HepG2 (cell line): Measurements from ENCODE around the gene SMYD4. TPM values are rescaled to one million over a fixed set of nuclear protein-coding genes. Genes with fewer than 3 reads are reported as not detected.

Experiments
- CENPT ChIP-seq: sonication (generic); formaldehyde crosslinking; IDR thresholded peaks from 2 replicates; pipeline ENCODE4 v1.8.0; 2022; ENCODE audit warnings: low read depth, mild to moderate bottlenecking, moderate library complexity, missing genetic modification reagents
- CSRNP1 ChIP-seq: sonication (generic); formaldehyde crosslinking; IDR thresholded peaks from 2 replicates; pipeline ENCODE4 v1.8.1; 2023; ENCODE audit warnings: mild to moderate bottlenecking, missing genetic modification reagents
- HNF1B ChIP-seq: sonication (generic); formaldehyde crosslinking; IDR thresholded peaks from 2 replicates; pipeline ENCODE4 v1.5.1; 2020; ENCODE audit warnings: mild to moderate bottlenecking, moderate library complexity, missing genetic modification reagents
- MBNL3 ChIP-seq: fragments of 250-450 bp; sonication (Bioruptor Pico); conservative IDR thresholded peaks from 2 replicates; pipeline ENCODE4 v1.8.0; 2022; ENCODE audit warnings: mild to moderate bottlenecking, inconsistent platforms
- MED13 ChIP-seq: sonication (generic); formaldehyde crosslinking; IDR thresholded peaks from 2 replicates; pipeline ENCODE4 v1.5.0; 2020; ENCODE audit warnings: missing genetic modification reagents
- MEIS1 ChIP-seq: sonication (generic); formaldehyde crosslinking; IDR thresholded peaks from 2 replicates; pipeline ENCODE4 v1.9.0; 2021; ENCODE audit warnings: mild to moderate bottlenecking, missing genetic modification reagents, moderate library complexity, borderline replicate concordance
- PLSCR1 ChIP-seq: sonication (generic); formaldehyde crosslinking; IDR thresholded peaks from 2 replicates; pipeline ENCODE4 v1.5.0; 2020; ENCODE audit warnings: missing genetic modification reagents, mild to moderate bottlenecking, borderline replicate concordance
- STAG1 ChIP-seq: sonication (generic); formaldehyde crosslinking; IDR thresholded peaks from 2 replicates; pipeline ENCODE4 v1.4.0; 2020; ENCODE audit warnings: missing genetic modification reagents
- ZKSCAN5 ChIP-seq: sonication (generic); formaldehyde crosslinking; IDR thresholded peaks from 2 replicates; pipeline ENCODE4 v1.5.1; 2020; ENCODE audit warnings: mild to moderate bottlenecking, missing genetic modification reagents
- ZNF251 ChIP-seq: sonication (generic); formaldehyde crosslinking; IDR thresholded peaks from 2 replicates; pipeline ENCODE4 v1.9.0; 2021; ENCODE audit warnings: mild to moderate bottlenecking, missing genetic modification reagents
- ZNF318 ChIP-seq: sonication (generic); formaldehyde crosslinking; IDR thresholded peaks from 2 replicates; pipeline ENCODE4 v1.4.0; 2020; ENCODE audit warnings: mild to moderate bottlenecking, missing genetic modification reagents
- ZNF788 ChIP-seq: sonication (generic); formaldehyde crosslinking; IDR thresholded peaks from 2 replicates; pipeline ENCODE4 v1.5.0; 2020; ENCODE audit warnings: mild to moderate bottlenecking, missing genetic modification reagents, borderline replicate concordance
- ZSCAN9 ChIP-seq: IDR thresholded peaks from 2 replicates; pipeline ENCODE4 v1.6.1; 2016; ENCODE audit warnings: borderline replicate concordance
- polyA plus RNA-seq, 8 experiments: library from polyadenylated mRNA; depleted of rRNA in 3 of 8; stranded (reverse) in 7 of 8; unstranded in 1 of 8; fragments of >200 nt; fragmentation: Illumina TruSeq in 4 of 8; extraction: Trizol in 4 of 8; gene quantifications; 2 replicates each; pipeline versions ENCODE4 v1.2.1 to v1.2.3, GENCODE V29; 2011 to 2016; ENCODE audit warnings: low read depth in 4 of 8, missing spikeins in 1 of 8, mixed read lengths in 1 of 8; ENCODE audit not compliant: insufficient read depth in 1 of 8
- total RNA-seq, 5 experiments: library from RNA; depleted of rRNA; stranded (reverse); fragments of >200 nt; fragmentation: Illumina TruSeq; extraction: Trizol; gene quantifications; 2 replicates each; pipeline ENCODE4 v1.2.3, GENCODE V29; 2016; ENCODE audit warnings: low read depth in 1 of 5

Gene SMYD4
- total and polyA plus RNA-seq, 2 of the 13 experiments (the other 11 are each of a cell fraction or from before 2014, with no cell fraction given) = 7.4 to 11.3 TPM

- TF ChIP-seq CSRNP1 (CRISPR knock-in tag) (peak; percentile 65; the same call in 1 of the 2 replicates), STAG1 (CRISPR knock-in tag) (peak; percentile 47), HNF1B (CRISPR knock-in tag) (peak; percentile 99), ZKSCAN5 (no peak), ZSCAN9 (CRISPR knock-in tag) (peak; percentile 66), MEIS1 (no peak; the same call in 1 of the 2 replicates), ZNF788 (CRISPR knock-in tag) (peak; percentile 77; the same call in 1 of the 2 replicates), MED13 (CRISPR knock-in tag) (peak; percentile 94), MBNL3 (CRISPR knock-in tag) (no peak), ZNF318 (CRISPR knock-in tag) (0 out of 2 replicates have a peak, but pooled peaks have one; percentile 67), CENPT (CRISPR knock-in tag) (no peak), ZNF251 (CRISPR knock-in tag) (no peak), PLSCR1 (no peak)
Observed at GRCh38 chr17:1736348-1737281, 93.1 kb downstream of the SMYD4 start (continued).
